Activated T-cell treated with anti-CD3 and anti-CD28 coated beads for 24 hours (primary cell): ENCODE data around the gene FAM177B.

Experiments
- DNase-seq: peaks from one replicate; pipeline ENCODE4 v3.0.0-alpha.2; 2020; ENCODE audit warnings: low read depth

Gene FAM177B

DNA sequence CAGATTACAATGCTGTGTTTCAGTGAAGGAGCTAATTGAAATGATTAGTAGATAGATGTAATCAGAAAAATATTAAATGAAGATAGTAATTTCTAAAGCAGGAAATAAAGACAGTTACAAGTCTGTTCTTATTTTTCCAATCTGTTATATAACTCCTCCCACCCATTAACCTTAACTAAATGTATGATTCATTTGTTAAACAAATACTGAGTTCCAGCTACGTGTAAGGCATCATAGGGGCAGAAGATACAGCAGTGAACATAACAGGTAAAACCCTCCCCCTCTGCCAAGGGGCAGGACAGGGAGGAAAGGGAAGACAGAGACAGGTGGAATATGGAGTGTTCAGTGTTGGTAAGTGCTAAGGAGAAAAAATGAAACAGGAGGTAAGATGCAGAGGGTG, at the start of gene FAM177B:
Gene FAM177B (plus strand): TSS at position 231 of the 400 bp plus-strand sequence. CDS start 9,344 bp downstream, outside the sequence.
- no peak for DNase-seq

DNA sequence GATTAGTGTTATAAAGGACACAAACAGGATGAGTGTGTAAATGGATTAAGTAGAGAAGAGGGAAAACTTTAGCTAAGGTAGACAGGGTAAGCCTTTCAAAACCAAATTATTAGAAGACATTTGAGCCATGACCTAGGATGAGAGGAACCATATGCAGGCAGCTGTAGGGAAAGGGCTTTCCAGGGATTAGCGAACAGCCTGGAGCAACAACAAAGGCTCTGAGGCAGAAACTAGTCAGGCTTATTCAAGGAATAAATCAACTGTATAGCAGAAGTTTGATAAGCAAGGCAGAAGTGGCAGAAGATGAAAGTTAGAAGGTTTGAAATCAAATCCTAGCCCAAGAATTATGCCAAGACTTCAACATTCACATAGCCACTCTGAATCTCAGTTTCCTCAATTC, 46.0 kb upstream of the FAM177B start:
- DNase-seq: no peak

- DNase-seq: no peak
Observed at GRCh38 chr1:222694927-222695326, 42.1 kb upstream of the FAM177B start.

GRCh38 chr1:222696741-222697140, 40.3 kb upstream of the FAM177B start:
- DNase-seq: no peak

GRCh38 chr1:222697203-222697602, 39.8 kb upstream of the FAM177B start:
- no peak for DNase-seq

GRCh38 chr1:222697826-222698225, 39.2 kb upstream of the FAM177B start:
- DNase-seq: no peak

- no peak for DNase-seq
Observed at GRCh38 chr1:222702210-222702609, 34.8 kb upstream of the FAM177B start.

- no peak for DNase-seq
Observed at GRCh38 chr1:222704260-222704659, 32.7 kb upstream of the FAM177B start.

GRCh38 chr1:222706815-222707214, 30.2 kb upstream of the FAM177B start:
- DNase-seq: no peak

DNA sequence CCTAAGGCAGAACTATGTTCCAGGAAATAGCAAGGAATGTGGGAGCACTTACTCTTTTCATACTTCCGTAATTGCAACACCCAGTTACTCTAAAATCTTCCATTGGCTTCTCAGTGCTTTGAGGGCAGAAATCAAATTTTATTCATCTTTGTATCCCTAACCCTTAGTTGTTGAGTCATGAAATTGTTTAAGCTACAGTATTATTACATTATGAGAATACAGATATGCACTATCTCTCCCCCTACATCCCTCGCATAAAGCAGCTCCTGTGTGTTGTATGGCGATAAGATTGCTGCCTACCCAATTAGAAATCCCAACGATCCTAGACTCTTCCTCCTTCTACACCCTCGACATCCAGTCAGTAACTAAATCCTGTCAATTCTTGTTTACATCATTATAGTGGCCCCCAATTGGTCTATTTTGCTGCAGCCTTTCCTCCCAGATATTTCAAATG, 27.3 kb upstream of the FAM177B start:
- DNase-seq: no peak

- peak; percentile 55 for DNase-seq
Observed at GRCh38 chr1:222711319-222712252, 25.4 kb upstream of the FAM177B start.

DNA sequence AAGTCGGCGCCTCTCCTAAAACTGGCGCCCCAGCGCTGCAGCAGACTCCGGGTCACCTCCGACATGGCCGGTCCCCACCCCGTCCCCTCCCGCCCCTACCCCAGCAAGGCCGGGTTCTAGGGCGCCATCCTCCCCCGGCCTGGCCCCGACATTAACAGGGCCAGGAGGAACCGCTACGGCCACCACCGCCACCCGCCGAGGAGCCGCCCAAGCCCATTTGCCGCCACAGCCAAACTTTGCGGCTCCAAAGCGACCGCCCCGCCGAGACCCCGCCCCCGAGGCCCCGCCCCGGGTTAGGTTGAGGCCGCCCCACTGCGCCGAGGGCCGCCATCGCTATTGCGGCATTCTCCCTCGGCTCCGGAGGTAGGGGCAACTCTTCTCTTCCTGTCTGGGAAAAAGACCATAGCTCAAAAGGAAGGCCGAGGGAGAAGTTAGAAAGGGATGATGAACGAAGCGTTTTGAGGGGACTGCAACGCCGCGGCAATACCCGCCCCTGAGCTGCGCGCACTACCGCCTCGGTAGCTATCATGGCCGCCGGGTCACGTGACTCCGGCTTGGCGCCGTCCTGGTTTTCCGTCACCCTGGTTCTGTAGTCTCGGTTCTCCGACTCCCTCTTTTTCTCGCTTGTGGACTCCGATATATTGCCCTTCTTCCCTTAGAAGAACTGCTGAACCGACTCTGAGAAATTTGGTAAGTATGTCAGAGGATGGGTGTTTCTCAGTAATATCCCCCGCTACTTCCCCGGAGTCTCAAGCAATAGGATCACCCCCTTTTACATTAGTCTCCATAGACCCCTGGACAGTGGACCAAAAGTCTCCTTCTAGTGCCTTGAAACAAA, 24.5 kb upstream of the FAM177B start, which contains the start of the genes AIDA and BROX:
Gene AIDA (minus strand): TSS at position 239 of the 838 bp plus-strand sequence. CDS start 174 bp downstream, at position 65.
Gene BROX (plus strand): TSS at position 312 of the 838 bp plus-strand sequence. CDS start 3,136 bp downstream, outside the sequence.
- DNase-seq: peak; percentile 93

GRCh38 chr1:222713091-222713961, 23.7 kb upstream of the FAM177B start:
- peak; percentile 86 for DNase-seq

- no peak for DNase-seq
Observed at GRCh38 chr1:222716393-222716792, 20.6 kb upstream of the FAM177B start.

GRCh38 chr1:222728746-222729145, 8.3 kb upstream of the FAM177B start:
- no peak for DNase-seq

GRCh38 chr1:222730866-222731265, 6.1 kb upstream of the FAM177B start:
- no peak for DNase-seq

- no peak for DNase-seq
Observed at GRCh38 chr1:222732216-222733159, 4.5 kb upstream of the FAM177B start.

DNA sequence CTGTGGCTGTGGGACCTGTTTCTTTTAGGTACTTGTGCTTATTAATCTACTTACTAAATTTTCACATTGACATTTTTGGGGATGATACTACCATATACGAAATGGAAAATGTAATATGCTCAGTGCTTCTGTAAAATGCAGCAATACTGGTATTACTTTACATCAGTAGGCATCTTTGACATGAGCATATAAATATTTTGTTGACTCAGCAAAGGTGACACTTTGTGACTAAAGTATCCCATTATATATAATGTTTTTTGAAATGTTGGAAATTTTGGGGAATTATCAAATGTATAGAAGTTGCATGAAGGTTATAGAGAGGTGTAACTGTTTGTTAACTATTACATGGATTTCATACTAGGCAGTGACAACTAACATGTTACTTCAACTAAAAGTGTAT, 2.3 kb upstream of the FAM177B start:
- no peak for DNase-seq

DNA sequence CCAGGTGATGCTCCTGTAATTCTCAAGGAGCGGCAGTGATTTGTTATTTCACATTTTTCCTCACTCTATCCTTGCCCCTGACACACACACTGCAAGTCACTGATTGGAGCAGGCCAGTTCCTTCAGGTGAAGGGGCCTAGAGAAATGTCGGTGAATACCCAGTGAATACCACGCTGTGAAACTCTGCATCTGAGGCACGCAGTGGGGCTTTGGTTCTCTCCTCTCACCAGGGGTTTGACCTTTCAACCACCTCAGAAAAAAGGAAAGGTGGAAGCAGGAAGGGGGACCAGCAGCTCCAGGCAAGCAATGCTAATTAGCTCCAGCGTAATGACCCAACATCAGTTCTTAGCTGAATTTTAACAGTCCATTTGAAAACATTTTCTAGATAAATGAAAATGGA, 532 bp upstream of the FAM177B start:
- no peak for DNase-seq

DNA sequence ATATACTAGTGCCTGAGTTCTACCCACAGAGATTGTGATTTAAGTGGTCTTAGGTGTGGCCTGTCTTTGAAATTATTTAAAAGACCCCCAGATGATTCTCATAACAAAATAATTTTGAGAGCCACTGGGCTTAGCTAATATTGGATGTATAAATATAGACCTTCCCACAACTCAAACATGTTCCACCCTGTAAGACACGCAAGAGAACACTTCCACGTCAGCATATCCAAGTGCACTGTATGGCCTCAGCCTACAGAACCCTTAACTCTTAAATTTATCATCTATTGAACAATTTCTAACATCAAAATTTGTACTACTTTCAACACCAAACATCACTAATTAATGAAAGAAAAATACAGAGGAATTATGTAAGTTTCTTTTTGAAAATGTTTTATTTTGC, 2.5 kb downstream of the FAM177B start:
- DNase-seq: no peak
